ENCODE results near the gene GAB2. TPM values are rescaled to one million over a fixed set of nuclear protein-coding genes. Genes with fewer than 3 reads are reported as not detected.

The GAB2 gene
- total and polyA plus RNA-seq, 9 donors, result 30.9 to 64.6 (median 42.9) TPM

DNA sequence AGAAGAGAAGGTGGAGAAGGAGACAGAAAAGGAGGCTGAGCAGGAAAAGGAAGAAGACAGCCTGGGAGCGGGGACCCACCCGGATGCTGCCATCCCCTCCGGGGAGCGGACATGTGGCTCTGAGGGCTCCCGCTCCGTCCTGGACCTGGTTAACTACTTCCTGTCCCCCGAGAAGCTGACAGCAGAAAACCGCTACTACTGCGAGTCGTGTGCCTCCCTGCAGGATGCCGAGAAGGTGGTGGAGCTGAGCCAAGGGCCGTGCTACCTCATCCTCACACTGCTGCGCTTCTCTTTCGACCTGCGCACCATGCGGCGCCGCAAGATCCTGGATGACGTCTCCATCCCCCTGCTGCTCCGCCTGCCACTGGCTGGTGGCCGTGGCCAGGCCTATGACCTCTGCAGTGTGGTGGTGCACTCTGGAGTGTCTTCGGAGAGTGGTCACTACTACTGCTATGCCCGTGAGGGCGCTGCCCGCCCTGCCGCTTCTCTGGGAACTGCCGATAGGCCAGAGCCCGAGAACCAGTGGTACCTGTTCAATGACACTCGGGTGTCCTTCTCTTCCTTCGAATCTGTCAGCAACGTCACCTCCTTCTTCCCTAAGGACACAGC is 207.5 kb downstream of the GAB2 start:
- intact Hi-C loops (cut with DNase I), result no loop called here
- Histone ChIP-seq H3K4me1 (ENCODE audit: insufficient read depth) (no peaks in the 10 kb centered on the region), H3K27ac (no peak overlapping the region), H3K36me3 (no peaks in the 10 kb centered on the region), H3K4me3 (no peak overlapping the region), H3K9me3 (no peaks in the 10 kb centered on the region), H3K27me3 (no peaks in the 10 kb centered on the region)
- TF ChIP-seq EP300 (IDR thresholded peaks at IDR 0.05), result no peak
- TF ChIP-seq, protein P1, sequence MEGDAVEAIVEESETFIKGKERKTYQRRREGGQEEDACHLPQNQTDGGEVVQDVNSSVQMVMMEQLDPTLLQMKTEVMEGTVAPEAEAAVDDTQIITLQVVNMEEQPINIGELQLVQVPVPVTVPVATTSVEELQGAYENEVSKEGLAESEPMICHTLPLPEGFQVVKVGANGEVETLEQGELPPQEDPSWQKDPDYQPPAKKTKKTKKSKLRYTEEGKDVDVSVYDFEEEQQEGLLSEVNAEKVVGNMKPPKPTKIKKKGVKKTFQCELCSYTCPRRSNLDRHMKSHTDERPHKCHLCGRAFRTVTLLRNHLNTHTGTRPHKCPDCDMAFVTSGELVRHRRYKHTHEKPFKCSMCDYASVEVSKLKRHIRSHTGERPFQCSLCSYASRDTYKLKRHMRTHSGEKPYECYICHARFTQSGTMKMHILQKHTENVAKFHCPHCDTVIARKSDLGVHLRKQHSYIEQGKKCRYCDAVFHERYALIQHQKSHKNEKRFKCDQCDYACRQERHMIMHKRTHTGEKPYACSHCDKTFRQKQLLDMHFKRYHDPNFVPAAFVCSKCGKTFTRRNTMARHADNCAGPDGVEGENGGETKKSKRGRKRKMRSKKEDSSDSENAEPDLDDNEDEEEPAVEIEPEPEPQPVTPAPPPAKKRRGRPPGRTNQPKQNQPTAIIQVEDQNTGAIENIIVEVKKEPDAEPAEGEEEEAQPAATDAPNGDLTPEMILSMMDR (IDR thresholded peaks at IDR 0.05), result no peak
- no peak for TF ChIP-seq POLR2A (IDR thresholded peaks at IDR 0.05)
- no peak for DNase-seq
- 86 to 90% (median 89%) methylated on average over 30 to 31 of the region's 31 CpGs for WGBS, 3 donors

DNA sequence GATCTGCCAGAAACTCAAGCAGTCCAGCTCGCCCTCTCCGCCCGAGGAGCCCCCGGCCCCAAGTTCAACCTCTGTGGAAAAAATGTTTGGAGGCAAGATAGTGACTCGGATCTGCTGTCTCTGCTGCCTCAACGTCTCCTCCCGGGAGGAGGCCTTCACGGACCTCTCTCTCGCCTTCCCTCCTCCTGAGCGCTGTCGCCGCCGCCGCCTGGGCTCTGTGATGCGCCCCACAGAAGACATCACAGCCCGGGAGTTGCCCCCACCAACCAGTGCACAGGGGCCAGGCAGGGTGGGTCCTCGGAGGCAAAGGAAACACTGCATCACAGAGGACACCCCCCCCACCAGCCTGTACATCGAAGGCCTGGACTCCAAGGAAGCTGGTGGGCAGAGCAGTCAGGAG is 208.1 kb downstream of the GAB2 start:
- 82 to 85% (median 85%) methylated on average over 17 to 18 of the region's 18 CpGs for WGBS, 3 donors
- no peaks in the 10 kb centered on the region for H3K27me3 ChIP-seq
- H3K4me3 ChIP-seq, result no peak overlapping the region
- no peaks in the 10 kb centered on the region for H3K9me3 ChIP-seq
- no peak overlapping the region for H3K27ac ChIP-seq
- DNase-seq, result no peak
- H3K4me1 ChIP-seq (ENCODE audit: insufficient read depth), result no peaks in the 10 kb centered on the region
- no peaks in the 10 kb centered on the region for H3K36me3 ChIP-seq
- intact Hi-C loops (cut with DNase I), result no loop called here
- TF ChIP-seq, protein P1 (IDR thresholded peaks at IDR 0.05), result no peak
- TF ChIP-seq EP300 (IDR thresholded peaks at IDR 0.05), result no peak
- no peak for TF ChIP-seq POLR2A (IDR thresholded peaks at IDR 0.05)

DNA sequence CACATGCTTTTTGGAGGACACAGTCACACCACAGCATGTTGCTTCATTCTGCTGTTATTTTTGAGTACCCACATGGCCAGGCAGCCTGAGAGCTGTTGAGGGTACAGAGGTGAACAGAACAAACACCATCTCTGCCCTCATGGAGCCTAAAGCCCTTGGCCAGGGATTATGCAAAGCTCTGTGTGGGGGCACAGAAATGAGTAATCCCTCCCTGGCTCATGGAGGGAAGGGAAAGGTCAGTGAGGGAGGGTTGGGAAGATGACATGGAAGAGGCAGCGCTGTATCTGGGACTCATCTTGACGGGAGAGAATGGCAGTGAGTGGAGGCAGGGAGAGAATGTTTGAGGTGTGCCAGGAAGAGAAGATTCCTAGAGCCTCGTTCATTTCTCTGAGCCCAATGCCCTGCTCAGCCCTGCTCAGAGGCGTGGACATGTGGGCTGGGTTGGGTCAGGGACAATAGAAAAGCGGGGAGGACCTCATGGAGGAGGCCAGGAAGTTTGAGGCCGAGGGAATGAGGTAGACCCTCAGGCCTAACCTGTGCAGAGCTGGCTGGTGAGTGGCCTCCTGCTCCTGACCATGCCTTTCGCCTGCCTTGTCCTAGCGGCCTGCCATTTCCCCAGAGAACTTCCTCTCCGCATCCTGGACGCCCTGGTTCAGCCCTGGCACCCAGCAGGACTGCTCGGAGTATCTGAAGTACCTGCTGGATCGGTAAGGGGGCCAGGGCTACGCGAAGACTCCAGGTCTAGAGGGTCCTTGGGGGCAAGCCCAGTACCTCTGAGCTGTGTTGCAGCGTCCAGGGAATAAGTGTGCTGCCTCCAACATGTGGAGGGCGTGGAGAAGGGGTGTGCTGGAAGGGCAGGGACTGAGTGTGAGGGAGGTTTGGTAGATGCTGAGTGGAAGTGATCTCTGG is 209.1 kb downstream of the GAB2 start:
- TF ChIP-seq EP300 (IDR thresholded peaks at IDR 0.05), result no peak
- TF ChIP-seq POLR2A (IDR thresholded peaks at IDR 0.05), result no peak
- TF ChIP-seq, protein P1 (IDR thresholded peaks at IDR 0.05), result no peak
- Histone ChIP-seq H3K9me3 (no peaks in the 10 kb centered on the region), H3K36me3 (no peaks in the 10 kb centered on the region), H3K27ac (no peak overlapping the region), H3K27me3 (no peaks in the 10 kb centered on the region), H3K4me3 (no peak overlapping the region), H3K4me1 (ENCODE audit: insufficient read depth) (no peaks in the 10 kb centered on the region)
- DNase-seq, result no peak
- intact Hi-C loops (cut with DNase I), result no loop called here
- 82 to 88% (median 85%) methylated on average over 16 of the region's 16 CpGs for WGBS, 3 donors

DNA sequence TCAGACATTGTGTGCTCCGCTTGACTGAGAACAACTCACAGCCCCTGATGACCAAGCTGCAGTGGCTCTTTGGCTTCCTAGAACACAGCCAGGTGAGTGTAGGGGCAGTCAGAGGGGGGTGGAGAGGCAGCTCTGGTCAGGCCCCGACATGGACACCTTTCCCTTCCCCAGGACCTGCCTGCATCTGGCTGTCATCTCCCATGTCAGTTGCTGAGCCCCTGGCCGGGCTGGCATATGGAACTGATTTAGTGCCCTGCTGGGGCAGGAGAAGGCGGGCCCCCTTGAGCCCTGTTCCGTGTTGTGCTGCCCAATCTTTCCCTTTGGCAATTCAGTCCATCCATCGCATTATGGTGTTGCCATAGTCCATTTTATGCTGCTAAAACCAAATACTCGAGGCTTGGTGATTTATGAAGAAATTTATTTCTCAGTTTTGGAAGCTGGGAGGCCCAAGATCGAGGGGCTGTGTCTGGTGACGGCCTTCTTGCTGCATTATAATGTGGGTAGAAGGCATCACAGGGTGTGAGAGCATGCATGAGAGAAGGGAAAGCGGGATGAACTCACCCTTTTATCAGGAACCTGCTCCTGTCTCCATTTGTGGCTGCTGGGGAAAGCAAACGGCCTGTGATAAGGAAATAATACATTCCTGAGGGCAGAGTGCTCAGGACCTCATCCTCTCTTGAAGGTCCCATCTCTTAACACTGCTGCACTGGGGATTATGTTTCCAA is 209.9 kb downstream of the GAB2 start:
- no peaks in the 10 kb centered on the region for H3K27me3 ChIP-seq
- no peaks in the 10 kb centered on the region for H3K36me3 ChIP-seq
- TF ChIP-seq POLR2A (IDR thresholded peaks at IDR 0.05) (no peak), EP300 (IDR thresholded peaks at IDR 0.05) (no peak)
- TF ChIP-seq, protein P1 (IDR thresholded peaks at IDR 0.05), result no peak
- no peak overlapping the region for H3K4me3 ChIP-seq
- no peaks in the 10 kb centered on the region for H3K4me1 ChIP-seq (ENCODE audit: insufficient read depth)
- intact Hi-C loops (cut with DNase I), result no loop called here
- DNase-seq, result no peak
- 73 to 85% (median 75%) methylated on average over 11 of the region's 11 CpGs for WGBS, 3 donors
- no peak overlapping the region for H3K27ac ChIP-seq
- H3K9me3 ChIP-seq, result no peaks in the 10 kb centered on the region
